OCI-LY1 (cell line): ENCODE data around the gene GAPVD1.

Experiments used
- H2AFZ ChIP-seq: fragments of 200-600 bp; sonication (generic), shearing (Covaris generic); 2 replicates; pipeline ENCODE4 v1.6.0; 2014; ENCODE audit warnings: antibody characterized with exemption, mild to moderate bottlenecking, low read length
- H3F3A ChIP-seq: fragments of 200-600 bp; sonication (generic), shearing (Covaris generic); 2 replicates; pipeline ENCODE4 v1.6.0; 2014; ENCODE audit warnings: mild to moderate bottlenecking, antibody characterized with exemption, low read length, moderate library complexity; ENCODE audit not compliant: insufficient read depth
- H3K27ac ChIP-seq: fragments of 200-600 bp; sonication (generic); 2 replicates; pipeline ENCODE4 v1.5.1; 2014; ENCODE audit warnings: low read length, mixed run types, mild to moderate bottlenecking, low read depth; ENCODE audit not compliant: poor library complexity, severe bottlenecking
- H3K27me3 ChIP-seq: fragments of 200-600 bp; sonication (generic); 2 replicates; pipeline ENCODE4 v1.6.0; 2014; ENCODE audit warnings: antibody characterized with exemption, mild to moderate bottlenecking, low read length, moderate library complexity; ENCODE audit not compliant: insufficient read depth
- H3K36me3 ChIP-seq: fragments of 200-600 bp; sonication (generic); 2 replicates; pipeline ENCODE4 v1.6.1; 2014; ENCODE audit warnings: mild to moderate bottlenecking, antibody characterized with exemption, low read length, moderate library complexity, mixed read lengths; ENCODE audit not compliant: insufficient read depth
- H3K4me1 ChIP-seq: fragments of 200-600 bp; sonication (generic); 2 replicates; pipeline ENCODE4 v1.5.1; 2014; ENCODE audit warnings: mild to moderate bottlenecking, low read length, moderate library complexity; ENCODE audit not compliant: insufficient read depth, severe bottlenecking
- H3K4me2 ChIP-seq: fragments of 200-600 bp; sonication (generic), shearing (Covaris generic); 2 replicates; pipeline ENCODE4 v1.6.1; 2014; ENCODE audit warnings: low read length
- H3K4me3 ChIP-seq: fragments of 200-600 bp; sonication (generic); 2 replicates; pipeline ENCODE4 v1.5.1; 2014; ENCODE audit warnings: low read length, low read depth, mild to moderate bottlenecking, mixed read lengths; ENCODE audit not compliant: poor library complexity, severe bottlenecking
- H3K79me2 ChIP-seq: fragments of 200-600 bp; shearing (Covaris generic); 2 replicates; pipeline ENCODE4 v1.6.1; 2016; ENCODE audit warnings: mixed run types, low read length, mixed read lengths; ENCODE audit not compliant: insufficient read depth
- H3K9ac ChIP-seq: fragments of 200-600 bp; sonication (generic), shearing (Covaris generic); 2 replicates; pipeline ENCODE4 v1.6.1; 2014; ENCODE audit warnings: mild to moderate bottlenecking, low read length, mixed read lengths
- H3K9me2 ChIP-seq: fragments of 200-600 bp; sonication (generic), shearing (Covaris generic); 2 replicates; pipeline ENCODE4 v1.6.1; 2014; ENCODE audit warnings: low read depth, mild to moderate bottlenecking, low read length, mixed read lengths
- H3K9me3 ChIP-seq: fragments of 200-600 bp; shearing (Covaris generic); 2 replicates; pipeline ENCODE4 v1.6.1; 2014; ENCODE audit warnings: low read length, mixed read lengths
- H4K20me1 ChIP-seq: fragments of 200-600 bp; sonication (generic), shearing (Covaris generic); 2 replicates; pipeline ENCODE4 v1.6.0; 2016; ENCODE audit warnings: mild to moderate bottlenecking, low read length; ENCODE audit not compliant: insufficient read depth
- EZH2 ChIP-seq: fragments of 200-600 bp; sonication (generic), shearing (Covaris generic); IDR thresholded peaks from 2 replicates; pipeline ENCODE4 v1.8.0; 2017; ENCODE audit warnings: borderline replicate concordance, mixed run types, mild to moderate bottlenecking, antibody characterized with exemption, low read length, moderate library complexity, mixed read lengths
- TF ChIP-seq, protein P1 (sequence below): fragments of 200-600 bp; sonication (generic), shearing (Covaris generic); IDR thresholded peaks from 2 replicates; pipeline ENCODE4 v1.5.1; 2017; ENCODE audit warnings: mild to moderate bottlenecking, antibody characterized with exemption, low read length, moderate library complexity, mixed read lengths

GAPVD1 gene

DNA sequence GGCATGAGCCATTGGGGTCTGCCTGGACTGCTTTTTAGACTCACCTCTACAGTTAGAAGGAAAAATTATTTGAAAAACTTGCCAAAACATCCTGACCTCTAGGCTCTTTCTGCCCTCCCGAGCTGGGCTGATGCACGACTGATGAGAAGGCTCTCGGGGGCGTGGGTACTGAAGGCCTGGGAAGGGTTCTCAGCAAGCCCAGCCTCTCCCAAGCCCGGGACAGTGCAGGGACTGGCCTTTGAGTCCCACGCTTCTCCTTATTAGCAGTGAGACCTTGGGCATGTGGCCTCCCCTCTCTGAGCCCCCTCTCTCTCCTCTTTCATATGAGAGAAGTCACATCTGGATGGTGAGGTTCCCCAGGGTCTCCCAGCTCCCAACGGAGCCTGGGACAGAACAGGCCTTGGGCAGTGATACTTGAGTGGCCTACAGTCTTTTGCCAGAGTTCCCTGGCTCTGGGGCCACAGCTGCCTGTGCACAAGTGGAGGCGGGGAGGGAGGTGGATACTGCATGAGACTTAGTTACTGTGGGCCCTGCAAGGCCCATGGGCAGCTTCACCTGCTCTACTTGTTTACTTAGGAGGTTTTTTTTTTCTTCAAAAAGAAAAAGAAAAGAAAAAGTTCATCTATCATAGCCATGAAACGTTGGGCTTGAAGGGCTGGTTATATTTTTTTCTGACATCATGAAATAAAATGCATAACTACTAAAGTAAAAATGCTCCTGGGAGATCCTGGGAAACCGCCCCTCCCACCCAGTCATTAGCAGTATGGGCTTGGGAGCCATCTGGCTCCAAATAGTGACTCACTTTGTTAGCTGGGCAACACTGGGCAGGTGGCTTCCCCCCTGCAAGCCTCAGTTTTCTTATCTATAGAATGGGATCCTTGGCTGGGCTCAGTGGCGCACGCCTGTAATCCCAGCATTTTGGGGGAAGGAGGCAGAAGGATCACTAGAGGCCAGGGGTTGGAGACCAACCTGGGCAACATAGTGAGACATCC lies 139.4 kb downstream of the GAPVD1 start:
- no peak overlapping the region for H3K4me3 ChIP-seq
- no peak overlapping the region for H2AFZ ChIP-seq
- H3K4me1 ChIP-seq, result no peaks in the 10 kb centered on the region
- H3K9me3 ChIP-seq, result no peaks in the 10 kb centered on the region
- TF ChIP-seq, protein P1, sequence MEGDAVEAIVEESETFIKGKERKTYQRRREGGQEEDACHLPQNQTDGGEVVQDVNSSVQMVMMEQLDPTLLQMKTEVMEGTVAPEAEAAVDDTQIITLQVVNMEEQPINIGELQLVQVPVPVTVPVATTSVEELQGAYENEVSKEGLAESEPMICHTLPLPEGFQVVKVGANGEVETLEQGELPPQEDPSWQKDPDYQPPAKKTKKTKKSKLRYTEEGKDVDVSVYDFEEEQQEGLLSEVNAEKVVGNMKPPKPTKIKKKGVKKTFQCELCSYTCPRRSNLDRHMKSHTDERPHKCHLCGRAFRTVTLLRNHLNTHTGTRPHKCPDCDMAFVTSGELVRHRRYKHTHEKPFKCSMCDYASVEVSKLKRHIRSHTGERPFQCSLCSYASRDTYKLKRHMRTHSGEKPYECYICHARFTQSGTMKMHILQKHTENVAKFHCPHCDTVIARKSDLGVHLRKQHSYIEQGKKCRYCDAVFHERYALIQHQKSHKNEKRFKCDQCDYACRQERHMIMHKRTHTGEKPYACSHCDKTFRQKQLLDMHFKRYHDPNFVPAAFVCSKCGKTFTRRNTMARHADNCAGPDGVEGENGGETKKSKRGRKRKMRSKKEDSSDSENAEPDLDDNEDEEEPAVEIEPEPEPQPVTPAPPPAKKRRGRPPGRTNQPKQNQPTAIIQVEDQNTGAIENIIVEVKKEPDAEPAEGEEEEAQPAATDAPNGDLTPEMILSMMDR, result no peak
- no peak for TF ChIP-seq EZH2
- no peaks in the 10 kb centered on the region for H3K9me2 ChIP-seq
- no peaks in the 10 kb centered on the region for H4K20me1 ChIP-seq
- H3K27me3 ChIP-seq, result peaks cover 4% of the 10 kb centered on the region; the same call in 1 of the 2 replicates
- no peaks in the 10 kb centered on the region for H3K36me3 ChIP-seq
- H3K9ac ChIP-seq, result no peak overlapping the region
- H3F3A ChIP-seq, result no peaks in the 10 kb centered on the region
- no peaks in the 10 kb centered on the region for H3K79me2 ChIP-seq
- H3K27ac ChIP-seq, result no peak overlapping the region
- H3K4me2 ChIP-seq, result no peak overlapping the region

DNA sequence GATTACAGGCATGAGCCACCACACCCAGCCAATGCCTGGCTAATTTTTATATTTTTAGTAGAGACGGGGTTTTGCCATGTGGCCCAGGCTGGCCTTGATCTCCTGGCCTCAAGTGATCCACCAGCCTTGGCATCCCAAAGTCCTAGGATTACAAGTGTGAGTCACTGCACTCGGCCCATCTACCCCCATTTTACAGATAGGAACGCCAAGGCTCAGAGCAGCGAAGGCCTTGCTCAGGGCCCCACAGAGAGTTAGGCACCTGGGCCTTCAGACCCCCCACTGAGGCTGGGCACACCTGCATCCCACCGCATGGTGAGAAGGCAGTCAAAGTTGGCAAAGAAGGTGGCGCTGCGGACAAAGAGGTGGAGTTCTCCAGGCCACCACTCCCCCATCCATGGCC lies 143.1 kb downstream of the GAPVD1 start:
- Histone ChIP-seq H3K36me3 (no peaks in the 10 kb centered on the region), H3K27ac (no peak overlapping the region), H3F3A (no peaks in the 10 kb centered on the region), H3K4me1 (peaks cover 11% of the 10 kb centered on the region), H3K27me3 (peaks cover 5% of the 10 kb centered on the region; the same call in 1 of the 2 replicates), H3K79me2 (no peaks in the 10 kb centered on the region), H3K9me2 (no peaks in the 10 kb centered on the region), H3K4me2 (no peak overlapping the region), H4K20me1 (no peaks in the 10 kb centered on the region), H3K9me3 (no peaks in the 10 kb centered on the region), H3K4me3 (no peak overlapping the region), H3K9ac (no peak overlapping the region), H2AFZ (no peak overlapping the region)
- TF ChIP-seq EZH2, result no peak
- TF ChIP-seq, protein P1, result no peak

DNA sequence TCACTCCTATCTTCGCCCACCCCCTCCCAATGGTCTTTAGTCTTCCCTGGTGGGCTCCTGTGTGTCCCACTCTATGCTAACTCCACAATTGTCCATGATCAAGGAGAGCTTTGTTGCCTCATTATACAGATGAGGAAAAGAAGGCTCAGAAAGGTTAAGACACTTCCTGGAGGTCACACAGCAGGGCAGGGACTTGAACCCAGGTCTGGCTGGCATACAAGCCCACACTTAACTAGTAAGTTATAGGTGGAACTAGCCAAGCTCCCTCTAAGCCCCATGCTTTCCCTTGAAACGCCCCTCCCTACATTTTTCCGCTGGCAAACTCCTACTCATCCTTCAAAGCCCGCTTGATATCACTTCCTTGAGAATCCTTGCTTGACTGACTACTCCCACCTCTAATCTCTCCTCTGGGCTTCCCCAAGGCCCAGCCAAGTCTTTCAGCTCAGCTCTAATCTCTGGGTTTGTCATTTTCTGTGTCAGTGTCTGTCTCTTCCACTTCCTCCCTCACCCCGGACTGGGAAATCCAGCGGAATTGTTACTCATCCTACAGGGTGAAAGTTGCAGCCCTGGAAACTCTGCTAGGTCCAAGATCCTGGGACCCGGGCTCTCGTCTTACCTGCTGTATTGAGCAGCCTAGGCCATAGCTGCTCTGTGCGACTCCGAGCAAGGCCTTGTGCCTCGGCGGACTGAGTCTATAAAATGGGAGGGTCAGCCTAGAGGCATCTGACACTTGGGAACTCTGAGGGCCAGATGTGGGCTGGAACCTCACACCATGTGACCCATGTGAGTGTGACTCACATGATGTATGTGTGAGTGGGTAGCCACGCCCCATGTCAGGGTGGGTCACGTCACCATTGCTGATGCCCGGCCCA lies 144.5 kb downstream of the GAPVD1 start:
- Histone ChIP-seq H2AFZ (no peak overlapping the region), H3K4me3 (no peak overlapping the region), H3K9me2 (no peaks in the 10 kb centered on the region), H3K9ac (no peak overlapping the region), H3K27ac (no peak overlapping the region), H3K4me1 (peaks cover 25% of the 10 kb centered on the region), H3F3A (no peaks in the 10 kb centered on the region), H3K4me2 (no peak overlapping the region), H3K36me3 (no peaks in the 10 kb centered on the region), H3K27me3 (peaks cover 5% of the 10 kb centered on the region; the same call in 1 of the 2 replicates), H4K20me1 (no peaks in the 10 kb centered on the region), H3K9me3 (no peaks in the 10 kb centered on the region), H3K79me2 (no peaks in the 10 kb centered on the region)
- TF ChIP-seq, protein P1, result no peak
- no peak for TF ChIP-seq EZH2
